MCF 10A (cell line): ENCODE data around the gene CD52. TPM values are rescaled to one million over a fixed set of nuclear protein-coding genes. Genes with fewer than 3 reads are reported as not detected.

Source experiments
- BruUV-seq: library from RNA; stranded (reverse); fragments of 400-500 nt; replicated peaks from 2 replicates; lab custom pipeline; 2021; lab: Mats Ljungman, UMichigan
- CTCF ChIA-PET: fragments of 300-600 bp; sonication (Branson Sonifier 250); formaldehyde crosslinking; extraction: SDS; loops from one replicate; lab custom pipeline; 2021; ENCODE audit warnings: antibody characterized with exemption, inconsistent platforms; lab: Yijun Ruan, JAX
- POLR2A ChIA-PET: fragments of 300-600, 350-650 bp; sonication (Branson Sonifier 250); formaldehyde crosslinking; extraction: SDS; loops from one replicate; lab custom pipeline; 2020; ENCODE audit warnings: antibody characterized with exemption, inconsistent platforms; lab: Yijun Ruan, JAX
- DNase-seq: peaks from one replicate; pipeline ENCODE4 v3.0.0-alpha.2; 2018; ENCODE audit not compliant: unreplicated experiment
- H3K27ac Mint-ChIP-seq: one replicate; pipeline ENCODE4 v1.8.0; 2022; ENCODE audit warnings: mild to moderate bottlenecking, low read depth, mixed read lengths; ENCODE audit not compliant: unreplicated experiment
- H3K27me3 Mint-ChIP-seq: one replicate; pipeline ENCODE4 v1.8.0; 2022; ENCODE audit warnings: mixed read lengths; ENCODE audit not compliant: insufficient read depth, unreplicated experiment
- H3K36me3 Mint-ChIP-seq: one replicate; pipeline ENCODE4 v1.8.0; 2022; ENCODE audit warnings: mild to moderate bottlenecking, moderate library complexity, mixed read lengths; ENCODE audit not compliant: insufficient read depth, unreplicated experiment
- H3K4me1 Mint-ChIP-seq: one replicate; pipeline ENCODE4 v1.8.0; 2022; ENCODE audit warnings: mixed read lengths; ENCODE audit not compliant: insufficient read depth, unreplicated experiment
- H3K4me3 Mint-ChIP-seq: one replicate; pipeline ENCODE4 v1.8.0; 2022; ENCODE audit warnings: mild to moderate bottlenecking, moderate library complexity, mixed read lengths; ENCODE audit not compliant: unreplicated experiment
- H3K9me3 Mint-ChIP-seq: one replicate; pipeline ENCODE4 v1.8.0; 2022; ENCODE audit warnings: mixed read lengths; ENCODE audit not compliant: unreplicated experiment
- intact Hi-C: fragments of 100-400 bp; cut with micrococcal nuclease; formaldehyde crosslinking; loops from 2 replicates; pipeline ENCODE4 v1.14.1; 2022
- total RNA-seq: library from RNA; stranded (reverse); gene quantifications from 2 replicates; pipeline ENCODE4 v1.2.3, GENCODE V29; 2022
- TF ChIP-seq, protein P1 (sequence below): fragments of 200-600 bp; IDR thresholded peaks from one replicate; pipeline ENCODE4 v1.8.0; 2022; ENCODE audit warnings: antibody characterized with exemption, mild to moderate bottlenecking; ENCODE audit not compliant: unreplicated experiment

CD52 gene
- total RNA-seq, 1 experiment from 2014 or later: not detected

GRCh38 chr1:26344147-26344920, 26.6 kb downstream of the CD52 start:
- H3K4me1 Mint-ChIP-seq: peaks cover 3% of the 10 kb centered on the region
- H3K4me3 Mint-ChIP-seq: no peak overlapping the region
- POLR2A ChIA-PET: no interaction called here
- TF ChIP-seq, protein P1, sequence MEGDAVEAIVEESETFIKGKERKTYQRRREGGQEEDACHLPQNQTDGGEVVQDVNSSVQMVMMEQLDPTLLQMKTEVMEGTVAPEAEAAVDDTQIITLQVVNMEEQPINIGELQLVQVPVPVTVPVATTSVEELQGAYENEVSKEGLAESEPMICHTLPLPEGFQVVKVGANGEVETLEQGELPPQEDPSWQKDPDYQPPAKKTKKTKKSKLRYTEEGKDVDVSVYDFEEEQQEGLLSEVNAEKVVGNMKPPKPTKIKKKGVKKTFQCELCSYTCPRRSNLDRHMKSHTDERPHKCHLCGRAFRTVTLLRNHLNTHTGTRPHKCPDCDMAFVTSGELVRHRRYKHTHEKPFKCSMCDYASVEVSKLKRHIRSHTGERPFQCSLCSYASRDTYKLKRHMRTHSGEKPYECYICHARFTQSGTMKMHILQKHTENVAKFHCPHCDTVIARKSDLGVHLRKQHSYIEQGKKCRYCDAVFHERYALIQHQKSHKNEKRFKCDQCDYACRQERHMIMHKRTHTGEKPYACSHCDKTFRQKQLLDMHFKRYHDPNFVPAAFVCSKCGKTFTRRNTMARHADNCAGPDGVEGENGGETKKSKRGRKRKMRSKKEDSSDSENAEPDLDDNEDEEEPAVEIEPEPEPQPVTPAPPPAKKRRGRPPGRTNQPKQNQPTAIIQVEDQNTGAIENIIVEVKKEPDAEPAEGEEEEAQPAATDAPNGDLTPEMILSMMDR: no peak
- no peaks in the 10 kb centered on the region for H3K9me3 Mint-ChIP-seq
- no TSS peak for BruUV-seq
- no peak overlapping the region for H3K27ac Mint-ChIP-seq
- intact Hi-C loops: no loop called here
- CTCF ChIA-PET: no interaction called here
- H3K36me3 Mint-ChIP-seq: no peaks in the 10 kb centered on the region
- DNase-seq: no peak
- no peaks in the 10 kb centered on the region for H3K27me3 Mint-ChIP-seq

DNA sequence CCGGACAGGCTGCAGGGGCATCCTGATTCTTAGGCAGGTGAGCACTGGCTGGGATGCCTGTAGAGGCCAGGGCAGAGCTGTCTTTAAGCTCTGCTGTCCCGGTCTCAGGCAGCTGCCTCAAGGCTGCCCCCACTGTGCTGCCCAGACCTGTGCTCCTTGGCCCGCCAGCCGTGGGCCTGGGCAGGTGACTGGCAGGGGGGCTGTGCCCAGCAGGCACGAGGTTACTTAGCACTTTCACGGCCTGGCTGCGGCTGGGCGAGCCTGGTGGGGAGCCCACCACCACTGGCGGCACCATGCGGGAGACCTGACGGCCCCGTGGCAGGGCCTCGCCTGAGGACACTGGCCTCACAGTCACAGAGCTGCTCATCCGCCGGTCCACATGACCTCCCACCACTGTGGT, 28.0 kb downstream of the CD52 start:
- ChIA-PET CTCF (interaction anchor here (0.6 kb wide), 1 partner anchor 991 kb away, joined by 3 read pairs; no protein-coding TSS in a partner anchor), POLR2A (interaction anchor here (0.5 kb wide), 1 partner anchor 9 kb away, joined by 3 read pairs; no protein-coding TSS in a partner anchor)
- H3K9me3 Mint-ChIP-seq: no peaks in the 10 kb centered on the region
- H3K27ac Mint-ChIP-seq: no peak overlapping the region
- no TSS peak for BruUV-seq
- H3K27me3 Mint-ChIP-seq: no peaks in the 10 kb centered on the region
- no peak for DNase-seq
- TF ChIP-seq, protein P1: no peak
- peaks cover 7% of the 10 kb centered on the region for H3K4me1 Mint-ChIP-seq
- H3K4me3 Mint-ChIP-seq: no peak overlapping the region
- intact Hi-C loops: no loop called here
- H3K36me3 Mint-ChIP-seq: no peaks in the 10 kb centered on the region

GRCh38 chr1:26346274-26347033, 28.7 kb downstream of the CD52 start:
- Mint-ChIP-seq H3K9me3 (no peaks in the 10 kb centered on the region), H3K27ac (no peak overlapping the region), H3K36me3 (no peaks in the 10 kb centered on the region), H3K4me1 (peaks cover 14% of the 10 kb centered on the region), H3K27me3 (no peaks in the 10 kb centered on the region), H3K4me3 (no peak overlapping the region)
- CTCF ChIA-PET: interaction anchor here (0.7 to 1.7 kb wide), 3 partner anchors 18 to 72 kb away, joined by 3 to 9 read pairs (median 4); no protein-coding TSS in a partner anchor
- TF ChIP-seq, protein P1: no peak
- no peak for DNase-seq
- BruUV-seq: no TSS peak
- intact Hi-C loops: no loop called here
- POLR2A ChIA-PET: interaction anchor here (0.5 to 0.6 kb wide), 2 partner anchors 10 to 17 kb away, joined by 3 read pairs; no protein-coding TSS in a partner anchor
